CD4-positive, alpha-beta T cell treated with Interleukin-10 for 1 hour (primary cell): Measurements from ENCODE around the gene CSE1L.
"Not testable (repeated sequence)": the region's sequence is repeated elsewhere in the genome, so short reads cannot be mapped to it uniquely, and the experiment has no call there.

Experiments used
- DNase-seq: peaks from one replicate; pipeline ENCODE4 v3.0.0-alpha.2; 2020

The CSE1L gene

DNA sequence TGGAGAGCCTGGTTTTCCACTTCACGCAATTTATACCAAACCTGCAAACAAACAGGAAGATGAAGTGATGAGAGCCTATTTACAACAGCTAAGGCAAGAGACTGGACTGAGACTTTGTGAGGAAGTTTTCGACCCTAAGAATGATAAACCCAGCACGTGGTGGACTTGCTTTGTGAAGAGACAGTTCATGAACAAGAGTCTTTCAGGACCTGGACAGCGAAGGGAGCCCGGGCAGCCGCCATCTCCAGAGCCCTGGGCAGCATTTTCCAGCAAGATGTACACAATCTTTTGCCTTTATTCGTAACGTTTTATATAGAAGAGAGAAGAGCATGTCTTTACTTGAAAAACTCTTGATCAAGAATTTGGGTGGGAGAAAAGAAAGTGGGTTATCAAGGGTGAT is 88.7 kb downstream of the CSE1L start:
- not testable (repeated sequence) for DNase-seq

DNA sequence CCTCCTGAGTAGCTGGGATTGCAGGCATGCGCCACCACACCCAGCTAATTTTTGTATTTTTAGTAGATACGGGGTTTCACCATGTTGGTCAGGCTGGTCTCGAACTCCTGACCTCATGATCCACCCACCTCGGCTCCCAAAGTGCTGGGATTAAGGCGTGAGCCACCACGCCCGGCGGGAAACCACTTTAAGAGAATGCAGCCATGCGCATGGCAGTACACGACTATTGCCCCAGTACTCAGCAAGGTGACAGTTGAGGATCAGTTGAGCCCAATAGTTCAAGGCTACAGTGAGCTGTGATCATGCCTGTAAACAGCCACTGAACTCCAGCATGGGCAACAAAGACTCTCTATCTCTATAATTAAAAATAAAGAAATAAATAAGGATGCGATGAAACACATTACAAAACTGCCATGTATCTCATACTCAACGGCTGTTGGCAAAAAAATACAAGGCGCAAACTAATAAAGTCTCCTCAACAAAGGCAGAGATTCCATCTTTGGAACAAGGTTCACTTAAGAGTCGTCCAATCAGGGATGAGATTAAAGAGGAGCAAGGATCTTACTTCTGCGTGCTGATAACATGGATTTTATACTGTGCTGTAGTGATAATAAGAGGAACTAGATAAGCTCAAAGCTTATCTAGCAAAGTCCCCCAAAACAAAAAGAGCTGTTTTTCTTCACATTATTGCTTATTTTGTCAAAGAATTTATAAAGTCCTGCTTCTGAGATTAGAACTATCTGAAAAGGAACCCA is 90.9 kb downstream of the CSE1L start:
- no peak for DNase-seq

DNA sequence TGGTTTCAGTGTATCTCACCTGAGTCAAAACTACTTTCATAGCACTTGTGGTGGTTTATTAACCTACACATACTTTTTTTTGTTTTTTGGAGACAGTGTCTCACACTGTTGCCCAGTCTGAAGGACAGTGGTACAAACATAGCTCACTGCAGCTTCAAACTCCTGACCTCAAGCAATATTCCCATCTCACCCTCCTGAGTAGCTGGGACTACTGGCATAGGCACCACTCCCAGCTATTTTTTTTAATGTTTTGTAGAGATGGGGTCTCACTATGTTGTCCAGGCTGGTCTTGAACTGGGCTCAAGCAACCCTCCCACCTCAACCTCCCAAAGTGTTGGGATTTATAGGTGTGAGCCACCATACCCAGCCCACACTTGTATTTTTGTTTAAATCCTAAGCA is 92.3 kb downstream of the CSE1L start:
- no peak for DNase-seq

DNA sequence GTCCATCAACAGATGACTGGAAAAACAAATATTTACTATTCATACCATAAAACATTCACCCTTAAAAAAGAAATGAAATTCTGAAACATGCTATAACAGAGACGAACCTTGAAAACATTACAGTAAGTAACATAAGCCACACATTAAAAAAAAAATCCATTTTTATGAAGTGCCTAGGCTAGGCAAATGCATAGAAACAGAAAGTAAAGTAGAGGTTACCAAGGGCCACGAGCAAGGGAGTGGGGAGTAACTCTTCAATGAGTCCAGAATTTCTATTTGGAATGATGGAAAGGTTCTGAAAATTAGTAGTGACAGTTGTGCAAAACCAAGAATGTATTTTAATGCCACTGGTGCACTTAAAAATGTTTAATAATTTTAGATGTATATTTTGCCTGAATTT is 94.3 kb downstream of the CSE1L start:
- DNase-seq, result no peak

DNA sequence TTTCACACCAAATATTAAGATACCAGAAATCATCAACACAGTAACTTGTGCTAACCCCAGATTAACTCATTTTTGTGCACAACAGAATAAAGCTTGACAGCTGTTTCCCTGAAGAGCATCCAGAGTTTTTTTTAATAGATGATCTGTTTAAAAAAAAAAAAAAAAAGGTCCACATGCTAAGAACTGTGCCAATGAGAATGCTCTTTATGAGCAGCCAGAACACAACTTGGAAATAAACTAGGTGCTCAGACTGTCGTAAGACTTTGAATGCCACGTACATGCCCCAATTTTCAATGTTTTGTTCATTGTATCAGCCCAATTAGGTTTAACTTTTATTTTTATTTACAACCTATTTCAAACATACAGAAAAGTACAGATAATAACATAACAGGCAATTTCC is 94.7 kb downstream of the CSE1L start:
- no peak for DNase-seq
